Occipital lobe (tissue), 2 donors: Measurements from ENCODE around the gene ABCC6. TPM values are rescaled to one million over a fixed set of nuclear protein-coding genes. Genes with fewer than 3 reads are reported as not detected.
"Not testable (repeated sequence)": the region's sequence is repeated elsewhere in the genome, so short reads cannot be mapped to it uniquely, and the experiment has no call there.

Experiments used
- DNase-seq: peaks from one replicate; lab custom pipeline; 2025; lab: John Stamatoyannopoulos, UW
- total RNA-seq: library from RNA; depleted of rRNA; stranded (reverse); fragments of >200 nt; gene quantifications from one replicate; pipeline ENCODE4 v1.2.3, GENCODE V29; 2014

The ABCC6 gene
- total RNA-seq, 1 donor from 2014 or later: 0.16 TPM

- DNase-seq: no peak
These were observed 32.7 kb downstream of the ABCC6 start for GRCh38 chr16:16190546-16190945.

DNA sequence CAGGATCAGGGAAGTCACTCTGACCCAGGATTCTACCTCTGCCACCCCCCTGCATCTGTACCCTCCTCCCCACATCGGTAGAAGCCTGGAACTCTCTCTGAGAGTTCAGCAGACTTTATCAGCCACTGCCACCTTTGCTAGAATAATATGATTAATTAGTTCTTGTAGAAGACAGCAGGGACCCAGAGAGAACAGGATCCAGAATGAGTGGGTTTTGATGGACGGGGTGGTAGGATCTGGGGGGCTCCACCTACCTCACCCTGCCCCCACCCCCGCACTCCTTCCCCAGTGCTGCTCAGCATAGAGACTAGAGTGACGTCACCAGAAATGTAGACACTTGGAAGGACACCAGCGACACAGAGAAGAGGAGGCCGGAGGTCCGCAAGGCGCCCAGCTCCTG lies 33.5 kb downstream of the ABCC6 start:
- no peak for DNase-seq

- no peak for DNase-seq
These were observed 34.5 kb downstream of the ABCC6 start for GRCh38 chr16:16188827-16189226.

DNA sequence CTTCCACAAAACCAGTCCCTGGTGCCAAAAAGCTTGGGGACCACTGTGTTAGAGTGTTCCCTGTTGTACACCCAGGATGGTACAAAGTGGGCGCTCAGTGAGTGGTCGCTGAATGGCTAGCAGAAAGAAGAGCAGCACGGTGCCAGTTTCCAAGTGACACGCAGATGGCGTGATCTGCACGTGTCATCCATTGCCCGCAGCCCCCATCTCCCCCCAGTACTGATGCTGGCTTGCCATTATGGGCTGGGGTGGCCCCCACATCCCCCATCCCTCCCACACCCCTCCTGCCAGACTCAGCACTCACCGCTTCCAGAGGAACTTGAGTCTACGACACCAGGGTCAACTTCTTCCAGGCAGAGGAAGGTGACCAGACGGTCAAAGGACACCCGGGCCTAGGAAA lies 36.5 kb downstream of the ABCC6 start:
- DNase-seq: no peak

GRCh38 chr16:16185095-16185494 lies 38.2 kb downstream of the ABCC6 start:
- DNase-seq: no peak

DNA sequence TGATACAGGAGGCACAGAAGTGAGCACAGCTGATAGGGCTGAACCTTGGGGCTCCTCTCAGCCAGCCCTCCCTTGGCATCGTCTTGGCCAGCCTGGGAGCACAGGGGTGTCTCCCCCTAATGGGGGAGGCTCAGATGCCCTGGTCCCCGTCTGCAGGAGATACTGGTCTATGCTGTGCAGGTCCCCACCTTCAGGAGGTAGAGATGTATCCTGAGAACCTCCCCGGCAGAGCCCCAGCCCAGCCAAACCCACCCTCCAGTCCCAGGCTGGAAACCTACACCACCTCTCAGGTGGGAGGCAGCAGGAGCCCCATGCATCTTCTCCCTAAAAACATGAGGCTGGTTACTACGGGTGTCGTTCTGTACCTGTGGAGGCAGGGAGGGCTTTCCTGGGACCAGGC lies 38.7 kb downstream of the ABCC6 start:
- no peak for DNase-seq

DNA sequence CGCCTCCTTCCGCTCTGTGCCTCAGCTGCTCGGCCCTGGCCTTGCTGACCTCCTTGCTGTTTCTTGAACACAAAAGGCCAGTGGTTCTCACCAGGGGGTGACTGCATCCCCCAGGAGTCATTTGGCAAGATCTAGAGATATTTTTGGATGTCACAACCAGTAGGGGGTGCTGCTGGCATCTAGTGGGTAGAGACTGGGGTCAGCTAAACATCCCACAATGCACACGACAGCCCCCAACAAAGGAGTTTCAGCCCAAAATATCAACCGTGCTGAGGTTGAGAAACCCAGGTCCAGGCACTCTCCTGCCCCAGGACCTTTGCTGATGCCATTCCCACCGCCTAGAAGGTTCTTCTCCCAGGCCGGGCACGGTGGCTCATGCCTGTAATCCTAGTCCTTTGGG lies 39.7 kb downstream of the ABCC6 start:
- no peak for DNase-seq

- no peak for DNase-seq
These were observed 40.4 kb downstream of the ABCC6 start for GRCh38 chr16:16182918-16183317.

GRCh38 chr16:16181748-16182147 lies 41.5 kb downstream of the ABCC6 start:
- DNase-seq: not testable (repeated sequence)

GRCh38 chr16:16178455-16179162 lies 44.7 kb downstream of the ABCC6 start:
- no peak for DNase-seq

- no peak for DNase-seq
These were observed 47.0 kb downstream of the ABCC6 start for GRCh38 chr16:16176328-16176727.

GRCh38 chr16:16175296-16175695 lies 48.0 kb downstream of the ABCC6 start:
- DNase-seq: no peak

- DNase-seq: no peak
These were observed 50.3 kb downstream of the ABCC6 start for GRCh38 chr16:16172991-16173390.

DNA sequence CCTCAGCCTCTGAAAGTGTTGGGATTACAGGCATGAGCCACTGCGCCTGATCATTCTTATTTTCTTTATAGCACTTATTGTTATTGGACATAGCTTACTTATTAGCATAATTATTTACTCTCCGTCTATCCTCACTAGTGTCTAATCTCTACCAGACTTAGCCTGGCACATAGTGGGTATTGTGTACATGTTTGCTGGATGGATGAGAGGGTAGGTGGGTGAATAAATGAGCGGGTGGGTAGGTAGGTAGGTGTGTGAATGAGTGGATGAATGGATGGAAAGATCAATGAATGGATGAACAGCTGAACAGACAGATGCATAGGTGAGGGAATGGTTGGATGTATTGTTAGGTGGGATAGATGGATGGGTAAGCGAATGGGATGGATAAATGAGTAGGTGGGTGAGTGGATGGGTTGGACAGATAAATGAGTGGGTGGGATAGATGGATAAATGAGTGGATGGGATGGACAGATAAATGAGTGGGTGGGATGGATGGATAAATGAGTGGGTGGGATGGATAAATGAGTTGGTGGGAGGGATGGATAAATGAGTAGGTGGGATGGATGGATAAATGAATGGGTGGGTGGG lies 51.9 kb downstream of the ABCC6 start:
- DNase-seq: no peak

GRCh38 chr16:16169615-16170014 lies 53.7 kb downstream of the ABCC6 start:
- no peak for DNase-seq

DNA sequence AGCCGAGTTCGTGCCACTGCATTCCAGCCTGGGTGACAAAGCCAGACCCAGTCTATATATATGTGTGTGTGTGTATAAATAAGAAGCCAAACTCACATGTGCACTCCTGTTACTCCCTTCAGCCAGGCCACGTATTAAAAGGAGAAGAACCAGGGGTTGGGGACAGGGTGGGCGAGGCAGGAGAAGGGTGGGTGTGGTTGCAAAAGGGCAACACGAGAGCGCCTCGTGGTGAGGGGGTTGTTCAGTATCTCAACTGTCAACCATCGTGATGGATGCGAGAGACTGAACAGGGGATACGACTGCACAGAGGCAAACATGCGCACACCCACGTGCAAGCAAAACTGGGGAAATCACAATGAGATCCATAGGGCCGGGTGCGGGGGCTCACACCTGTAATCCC lies 54.9 kb downstream of the ABCC6 start:
- no peak for DNase-seq

DNA sequence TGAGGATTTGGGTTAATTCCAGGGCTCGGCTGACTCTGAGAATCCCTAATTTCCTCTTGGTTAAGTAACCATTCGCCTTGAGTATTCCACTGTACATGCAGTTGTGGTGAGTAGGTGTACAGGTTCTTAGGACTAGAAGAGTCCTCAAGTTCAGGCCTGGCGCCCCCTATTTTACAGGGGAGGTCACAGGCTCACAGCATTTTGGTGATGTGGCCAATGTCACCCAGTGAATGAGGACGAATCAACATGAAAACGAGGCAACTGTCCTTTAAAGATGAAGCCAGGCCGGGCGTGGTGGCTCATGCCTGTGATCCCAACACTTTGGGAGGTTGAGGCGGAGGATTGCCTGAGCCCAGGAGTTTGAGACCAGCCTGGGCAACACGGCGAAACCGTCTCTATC lies 55.4 kb downstream of the ABCC6 start:
- no peak for DNase-seq

DNA sequence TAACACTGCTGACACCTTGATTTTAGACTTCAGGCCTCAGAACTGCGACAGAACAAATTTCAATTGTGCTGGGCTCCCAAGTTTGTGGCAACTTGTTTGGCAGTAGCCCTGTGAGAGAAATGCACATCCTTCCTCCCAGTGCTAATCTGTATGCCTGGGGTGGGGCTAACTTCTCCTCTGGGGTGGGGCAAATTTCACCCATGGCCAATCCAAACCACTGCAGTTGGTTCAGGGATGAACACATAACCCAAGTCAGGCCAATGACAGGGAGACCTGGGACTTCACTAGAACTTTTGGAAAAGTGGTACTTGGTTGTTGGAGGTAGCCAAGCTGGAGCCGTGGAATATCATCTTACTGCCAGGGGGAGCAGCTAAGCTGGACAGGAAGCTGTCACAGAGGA lies 56.3 kb downstream of the ABCC6 start:
- DNase-seq: no peak

DNA sequence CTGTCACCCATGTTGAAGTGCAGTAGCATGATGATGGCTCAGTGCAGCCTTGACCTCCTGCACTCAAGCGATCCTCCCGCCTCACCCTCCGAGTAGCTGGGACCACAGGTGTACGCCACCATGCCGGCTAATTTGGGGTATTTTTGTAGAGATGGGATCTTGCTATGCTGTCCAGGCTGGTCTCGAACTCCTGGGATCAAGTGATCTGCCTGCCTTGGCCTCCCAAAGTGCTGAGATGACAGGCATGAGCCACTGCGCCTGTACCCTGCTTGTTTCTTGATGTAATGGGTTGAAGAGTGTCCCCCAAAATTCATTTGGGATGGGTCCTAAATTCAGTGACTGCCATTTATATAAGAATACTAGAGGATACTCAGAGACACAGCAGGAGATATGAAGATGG lies 57.2 kb downstream of the ABCC6 start:
- no peak for DNase-seq

DNA sequence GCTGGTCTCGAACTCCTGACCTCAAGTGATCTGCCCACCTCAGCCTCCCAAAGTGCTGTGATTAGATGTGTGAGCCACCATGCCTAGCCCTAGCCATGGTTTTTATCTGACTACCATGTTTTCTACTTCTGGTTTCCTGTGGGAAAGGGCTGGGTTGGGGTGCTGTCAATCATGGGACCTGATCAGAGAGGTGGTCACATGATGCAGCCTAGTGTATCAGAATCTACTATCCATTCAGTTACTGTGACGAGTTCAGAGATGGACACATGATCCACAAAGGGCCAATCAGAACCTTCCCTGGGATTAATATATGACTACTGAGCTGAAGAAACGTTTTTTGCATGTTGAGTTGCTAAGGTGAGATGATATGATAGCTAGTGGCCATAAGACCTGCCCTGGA lies 59.1 kb downstream of the ABCC6 start:
- no peak for DNase-seq

DNA sequence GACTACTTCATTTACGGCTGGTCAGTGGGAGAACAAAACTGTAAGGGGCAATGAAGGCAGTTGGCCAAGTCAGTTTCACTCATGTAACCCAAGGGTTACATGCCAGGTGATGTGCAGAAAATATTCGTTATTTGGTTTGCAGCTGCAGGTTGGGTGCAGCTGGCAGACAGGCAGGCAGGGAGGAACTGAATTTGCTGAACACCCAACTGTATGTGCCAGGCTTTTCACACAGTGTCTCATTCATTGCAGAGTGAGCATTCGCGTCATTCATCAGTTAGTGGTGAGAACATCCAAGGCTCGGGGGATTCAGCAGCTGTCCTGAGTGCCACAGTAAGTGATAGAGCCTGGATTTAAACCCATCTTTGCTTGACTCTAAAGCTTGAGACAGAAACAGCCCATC lies 59.7 kb downstream of the ABCC6 start:
- DNase-seq: no peak

- DNase-seq: no peak
These were observed 60.2 kb downstream of the ABCC6 start for GRCh38 chr16:16163109-16163508.

DNA sequence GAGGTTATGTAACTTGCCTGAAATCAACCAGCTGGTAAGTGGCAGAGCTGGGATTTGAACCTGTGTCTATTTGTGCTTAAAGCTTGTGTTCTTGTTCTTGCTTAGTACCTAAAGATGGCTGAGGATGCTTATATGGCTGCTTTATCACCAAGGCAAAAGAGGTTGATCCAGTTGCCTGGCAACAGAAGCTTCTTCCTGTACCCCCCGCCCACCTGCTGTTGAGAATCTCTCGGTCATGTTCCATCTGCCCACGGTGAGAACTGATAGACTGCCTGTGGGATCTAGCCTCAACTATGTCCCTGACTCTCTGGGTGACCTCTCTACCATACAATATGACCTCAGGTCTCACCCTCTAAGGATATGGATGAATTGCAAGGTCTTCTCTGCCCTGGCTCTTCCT lies 60.7 kb downstream of the ABCC6 start:
- DNase-seq: no peak

DNA sequence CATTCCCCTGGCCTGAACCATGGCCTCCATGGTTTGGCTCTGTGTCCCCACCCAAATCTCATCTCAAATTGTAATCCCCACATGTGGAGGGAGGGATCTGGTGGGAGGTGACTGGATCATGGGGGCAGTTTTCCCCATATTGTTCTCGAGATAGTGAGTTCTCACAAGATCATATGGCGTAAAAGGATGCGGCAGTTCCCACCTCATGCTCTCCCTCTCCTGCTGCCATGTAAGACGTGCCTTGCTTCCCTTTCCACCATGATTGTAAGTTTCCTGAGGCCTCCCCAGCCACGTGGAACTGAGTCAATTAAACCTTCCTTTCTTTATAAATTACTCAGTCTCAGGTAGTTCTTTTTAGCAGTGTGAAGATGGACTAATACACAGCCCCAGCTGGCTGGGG lies 61.5 kb downstream of the ABCC6 start:
- DNase-seq: not testable (repeated sequence)
